Activated naive CD4-positive, alpha-beta T cell (primary cell): ENCODE data around the gene FSIP1.
A peak's percentile ranks its signal among the peaks of the same experiment; 100 is the strongest.

ENCODE experiments used
- DNase-seq, 4 experiments: peaks; one replicate each; lab custom pipeline; 2025; lab: John Stamatoyannopoulos, UW

Gene FSIP1

GRCh38 chr15:39792025-39792843 is 9.6 kb upstream of the FSIP1 start:
- no peak for DNase-seq

- no peak for DNase-seq
Measured at GRCh38 chr15:39789736-39790135, 7.1 kb upstream of the FSIP1 start.

- DNase-seq = no peak
Measured at GRCh38 chr15:39788800-39789565, 6.3 kb upstream of the FSIP1 start.

GRCh38 chr15:39788108-39788507 is 5.5 kb upstream of the FSIP1 start:
- no peak for DNase-seq

- no peak for DNase-seq
Measured at GRCh38 chr15:39787479-39787878, 4.8 kb upstream of the FSIP1 start.

- DNase-seq = no peak
Measured at GRCh38 chr15:39786447-39787056, 3.9 kb upstream of the FSIP1 start.

- DNase-seq = no peak
Measured at GRCh38 chr15:39785841-39786240, 3.2 kb upstream of the FSIP1 start.

- no peak for DNase-seq
Measured at GRCh38 chr15:39785139-39785538, 2.5 kb upstream of the FSIP1 start.

- DNase-seq = no peak
Measured at GRCh38 chr15:39784638-39785037, 2.0 kb upstream of the FSIP1 start.

GRCh38 chr15:39784125-39784524 is 1.5 kb upstream of the FSIP1 start:
- no peak for DNase-seq

GRCh38 chr15:39783244-39783820 is 691 bp upstream of the FSIP1 start:
- no peak for DNase-seq

- no peak for DNase-seq
Measured at GRCh38 chr15:39781967-39782302, 706 bp downstream of the FSIP1 start.

GRCh38 chr15:39781147-39781966 is 1.3 kb downstream of the FSIP1 start:
- no peak for DNase-seq

- no peak for DNase-seq
Measured at GRCh38 chr15:39778021-39778420, 4.6 kb downstream of the FSIP1 start.

GRCh38 chr15:39777496-39777895 is 5.1 kb downstream of the FSIP1 start:
- DNase-seq = no peak

GRCh38 chr15:39776068-39776467 is 6.6 kb downstream of the FSIP1 start:
- no peak for DNase-seq

GRCh38 chr15:39774688-39775267 is 7.9 kb downstream of the FSIP1 start:
- DNase-seq = peak in 1 of 4 experiments; percentile 3

- no peak for DNase-seq
Measured at GRCh38 chr15:39770748-39771689, 11.6 kb downstream of the FSIP1 start.

- DNase-seq = no peak
Measured at GRCh38 chr15:39767921-39768320, 14.7 kb downstream of the FSIP1 start.

GRCh38 chr15:39761006-39761405 is 21.6 kb downstream of the FSIP1 start:
- no peak for DNase-seq
